Endothelial cell of umbilical vein (primary cell): Measurements from ENCODE around the gene SLC35F3. TPM values are rescaled to one million over a fixed set of nuclear protein-coding genes. Genes with fewer than 3 reads are reported as not detected.

Experiments
- BruUV-seq: library from RNA; stranded (reverse); fragments of 400-500 nt; replicated peaks from 2 replicates; lab custom pipeline; 2021; lab: Mats Ljungman, UMichigan
- CTCF ChIA-PET: fragments of 300-600, 350-600 bp; sonication (Branson Sonifier 250); formaldehyde crosslinking; loops from one replicate; lab custom pipeline; 2021; ENCODE audit warnings: antibody characterized with exemption, inconsistent platforms; lab: Charles Lee
- POLR2A ChIA-PET: fragments of 300-600, 350-600 bp; sonication (Branson Sonifier 250); formaldehyde crosslinking; loops from one replicate; lab custom pipeline; 2021; ENCODE audit warnings: antibody characterized with exemption, inconsistent platforms; lab: Charles Lee
- DNase-seq: peaks from one replicate; pipeline ENCODE4 v3.0.0-alpha.2; 2011; ENCODE audit warnings: low read depth, low spot score
- FAIRE-seq: peaks from 2 replicates; lab custom pipeline; 2011; peaks lifted over from hg19 to GRCh38; lab: Jason Lieb, UNC
- H2AFZ ChIP-seq: 2 replicates; pipeline ENCODE4 v1.6.0; 2012; ENCODE audit warnings: low read depth, low read length, control low read depth, inconsistent platforms
- H3K27ac ChIP-seq: 2 replicates; pipeline ENCODE4 v1.5.1; 2011; ENCODE audit warnings: low read depth, mild to moderate bottlenecking, control low read depth, low read length, moderate library complexity; ENCODE audit not compliant: insufficient read depth
- H3K27me3 ChIP-seq, 2 experiments: 2 replicates each; pipeline versions ENCODE4 v1.6.0 to v1.6.1; 2011; ENCODE audit warnings: low read length in 2 of 2, mixed read lengths in 1 of 2; ENCODE audit not compliant: control insufficient read depth in 2 of 2, insufficient read depth in 2 of 2
- H3K36me3 ChIP-seq, 2 experiments: 2 replicates in 1 of 2; 3 replicates in 1 of 2; pipeline ENCODE4 v1.5.1; 2011; ENCODE audit warnings: low read length in 2 of 2, mild to moderate bottlenecking in 1 of 2, moderate library complexity in 1 of 2; ENCODE audit not compliant: control insufficient read depth in 2 of 2, insufficient read depth in 2 of 2; ENCODE audit errors: extremely low read depth in 1 of 2
- H3K4me1 ChIP-seq: 3 replicates; pipeline ENCODE4 v1.5.1; 2011; ENCODE audit warnings: mild to moderate bottlenecking, low read length; ENCODE audit not compliant: control insufficient read depth, insufficient read depth; ENCODE audit errors: extremely low read depth
- H3K4me2 ChIP-seq: 2 replicates; pipeline ENCODE4 v1.6.1; 2011; ENCODE audit warnings: low read length, control low read depth, mixed read lengths; ENCODE audit not compliant: insufficient read depth
- H3K4me3 ChIP-seq, 3 experiments: fragments of 200-600 bp in 1 of 3; sonication (generic), shearing (Covaris generic) in 1 of 3; replicated peaks in 1 of 3; 2 replicates each; pipeline ENCODE4 v1.5.1; 2011 to 2016; ENCODE audit warnings: control low read depth in 3 of 3, low read length in 3 of 3, mild to moderate bottlenecking in 2 of 3, inconsistent platforms in 1 of 3, low read depth in 1 of 3, moderate library complexity in 1 of 3; ENCODE audit not compliant: insufficient read depth in 1 of 3
- H3K79me2 ChIP-seq: 2 replicates; pipeline ENCODE4 v1.6.0; 2012; ENCODE audit warnings: low read length, inconsistent platforms; ENCODE audit not compliant: control insufficient read depth, insufficient read depth
- H3K9ac ChIP-seq: replicated peaks from 2 replicates; pipeline ENCODE3; 2011; ENCODE audit warnings: low read length, control low read depth; ENCODE audit not compliant: insufficient read depth; ENCODE audit errors: extremely low read depth
- H3K9me1 ChIP-seq: replicated peaks from 3 replicates; pipeline ENCODE4 v1.6.0; 2011; ENCODE audit warnings: mild to moderate bottlenecking, low read length; ENCODE audit not compliant: control insufficient read depth, insufficient read depth; ENCODE audit errors: extremely low read depth
- H3K9me3 ChIP-seq: replicated peaks from 2 replicates; pipeline ENCODE4 v1.5.1; 2012; ENCODE audit warnings: low read length, inconsistent platforms; ENCODE audit not compliant: control insufficient read depth, insufficient read depth
- H4K20me1 ChIP-seq: replicated peaks from 2 replicates; pipeline ENCODE3; 2011; ENCODE audit warnings: mild to moderate bottlenecking, low read length; ENCODE audit not compliant: control insufficient read depth, insufficient read depth; ENCODE audit errors: extremely low read depth
- EZH2 ChIP-seq: IDR thresholded peaks from 2 replicates; pipeline ENCODE4 v1.6.1; 2012; ENCODE audit warnings: borderline replicate concordance, low read depth, mild to moderate bottlenecking, moderate library complexity, low read length, inconsistent platforms; ENCODE audit not compliant: severe bottlenecking
- FOS ChIP-seq: IDR thresholded peaks from 2 replicates; pipeline ENCODE4 v1.6.1; 2011; ENCODE audit warnings: mild to moderate bottlenecking, low read length, moderate library complexity, borderline replicate concordance; ENCODE audit not compliant: insufficient read depth
- JUN ChIP-seq: IDR thresholded peaks from 2 replicates; pipeline ENCODE4 v1.6.1; 2011; ENCODE audit warnings: borderline replicate concordance, low read depth; ENCODE audit not compliant: insufficient read length, insufficient read depth
- MYC ChIP-seq: IDR thresholded peaks from one replicate; pipeline ENCODE4 v1.6.1; 2011; ENCODE audit warnings: mild to moderate bottlenecking, low read depth, low read length
- POLR2A ChIP-seq: IDR thresholded peaks from 2 replicates; pipeline ENCODE4 v1.6.1; 2012; ENCODE audit warnings: low read depth, mild to moderate bottlenecking, control low read depth, low read length
- POLR2AphosphoS5 ChIP-seq: IDR thresholded peaks from 2 replicates; pipeline ENCODE4 v1.6.1; 2012; ENCODE audit warnings: low read depth, mild to moderate bottlenecking, control low read depth, low read length, moderate library complexity; ENCODE audit not compliant: insufficient read depth
- dilution Hi-C: fragments of 300-500 bp; cut with MboI; formaldehyde crosslinking; loops from one replicate; pipeline ENCODE4 v1.15.0; 2019; ENCODE audit warnings: low sequenced_read_pairs; ENCODE audit not compliant: extremely low pct_ligation_motif_present
- intact Hi-C: fragments of 100-400 bp; cut with micrococcal nuclease; formaldehyde crosslinking; loops from one replicate; pipeline ENCODE4 v1.10.0; 2022
- polyA plus RNA-seq, 4 experiments: library from polyadenylated mRNA; depleted of rRNA in 3 of 4; stranded (reverse) in 3 of 4; unstranded in 1 of 4; fragments of >200 nt; gene quantifications; 2 replicates each; pipeline versions ENCODE4 v1.2.1 to v1.2.3, GENCODE V29; 2011 to 2012; ENCODE audit warnings: missing spikeins in 1 of 4
- total RNA-seq: library from RNA; stranded (reverse); gene quantifications from 2 replicates; pipeline ENCODE4 v1.2.3, GENCODE V29; 2021
- TF ChIP-seq, protein P1 (sequence below), 2 donors: IDR thresholded peaks; 1 replicate in 1 of 2; 2 replicates in 1 of 2; pipeline ENCODE4 v1.5.1; 2011; ENCODE audit warnings: low read length in 2 of 2, mild to moderate bottlenecking in 2 of 2, moderate library complexity in 2 of 2, control low read depth in 1 of 2, inconsistent platforms in 1 of 2, low read depth in 1 of 2; ENCODE audit not compliant: insufficient read depth in 1 of 2; ENCODE audit errors: extremely low read depth in 1 of 2

The SLC35F3 gene
- total and polyA plus RNA-seq, 2 donors (not counting 3 experiments of a cell fraction or from before 2014, with no cell fraction given), result not detected

- no peak overlapping the region for H3K4me2 ChIP-seq
- H3K4me1 ChIP-seq, result no peaks in the 10 kb centered on the region
- H3K36me3 ChIP-seq, result no peaks in the 10 kb centered on the region
- no peaks in the 10 kb centered on the region for H3K79me2 ChIP-seq
- no TSS peak for BruUV-seq
- intact Hi-C loops, result no loop called here
- CTCF ChIA-PET, result interaction anchor here (1.2 kb wide), 1 partner anchor 56 kb away, joined by 4 read pairs; no protein-coding TSS in a partner anchor
- H3K9me3 ChIP-seq, result no peaks in the 10 kb centered on the region
- no peak overlapping the region for H3K9ac ChIP-seq
- no peaks in the 10 kb centered on the region for H3K9me1 ChIP-seq
- no peak overlapping the region for H2AFZ ChIP-seq
- POLR2A ChIA-PET, result no interaction called here
- no peak for DNase-seq
- dilution Hi-C loops, result no loop called here
- no peak for FAIRE-seq
- no peaks in the 10 kb centered on the region for H4K20me1 ChIP-seq
- no peak overlapping the region for H3K27ac ChIP-seq
- H3K4me3 ChIP-seq, result no peak overlapping the region
- H3K27me3 ChIP-seq, result no peaks in the 10 kb centered on the region
- TF ChIP-seq FOS (no peak), JUN (no peak)
These were observed 349.3 kb downstream of the SLC35F3 start for GRCh38 chr1:234253732-234254131.

GRCh38 chr1:234256359-234256758 lies 351.9 kb downstream of the SLC35F3 start:
- DNase-seq, result no peak
- POLR2A ChIA-PET, result no interaction called here
- dilution Hi-C loops, result no loop called here

More at GRCh38 chr1:234256359-234256758, 351.9 kb downstream of the SLC35F3 start:
- no peak overlapping the region for H3K27ac ChIP-seq
- H3K9ac ChIP-seq, result no peak overlapping the region
- H4K20me1 ChIP-seq, result no peaks in the 10 kb centered on the region
- no peak overlapping the region for H3K4me3 ChIP-seq
- no peaks in the 10 kb centered on the region for H3K36me3 ChIP-seq
- intact Hi-C loops, result no loop called here
- BruUV-seq, result no TSS peak
- no peaks in the 10 kb centered on the region for H3K27me3 ChIP-seq
- TF ChIP-seq POLR2AphosphoS5 (no peak), EZH2 (no peak), MYC (no peak), POLR2A (no peak)
- TF ChIP-seq, protein P1, sequence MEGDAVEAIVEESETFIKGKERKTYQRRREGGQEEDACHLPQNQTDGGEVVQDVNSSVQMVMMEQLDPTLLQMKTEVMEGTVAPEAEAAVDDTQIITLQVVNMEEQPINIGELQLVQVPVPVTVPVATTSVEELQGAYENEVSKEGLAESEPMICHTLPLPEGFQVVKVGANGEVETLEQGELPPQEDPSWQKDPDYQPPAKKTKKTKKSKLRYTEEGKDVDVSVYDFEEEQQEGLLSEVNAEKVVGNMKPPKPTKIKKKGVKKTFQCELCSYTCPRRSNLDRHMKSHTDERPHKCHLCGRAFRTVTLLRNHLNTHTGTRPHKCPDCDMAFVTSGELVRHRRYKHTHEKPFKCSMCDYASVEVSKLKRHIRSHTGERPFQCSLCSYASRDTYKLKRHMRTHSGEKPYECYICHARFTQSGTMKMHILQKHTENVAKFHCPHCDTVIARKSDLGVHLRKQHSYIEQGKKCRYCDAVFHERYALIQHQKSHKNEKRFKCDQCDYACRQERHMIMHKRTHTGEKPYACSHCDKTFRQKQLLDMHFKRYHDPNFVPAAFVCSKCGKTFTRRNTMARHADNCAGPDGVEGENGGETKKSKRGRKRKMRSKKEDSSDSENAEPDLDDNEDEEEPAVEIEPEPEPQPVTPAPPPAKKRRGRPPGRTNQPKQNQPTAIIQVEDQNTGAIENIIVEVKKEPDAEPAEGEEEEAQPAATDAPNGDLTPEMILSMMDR (IDR thresholded peaks at IDR 0.05; ENCODE audit: extremely low read depth in 1 of 2, insufficient read depth in 1 of 2, low read depth in 1 of 2, low read length in 2 of 2), result no peak
- H3K4me2 ChIP-seq, result no peak overlapping the region
- no peaks in the 10 kb centered on the region for H3K4me1 ChIP-seq
- no peaks in the 10 kb centered on the region for H3K9me1 ChIP-seq
- no peaks in the 10 kb centered on the region for H3K79me2 ChIP-seq
- FAIRE-seq, result no peak
- CTCF ChIA-PET, result no interaction called here
- H2AFZ ChIP-seq, result no peak overlapping the region
- H3K9me3 ChIP-seq, result no peaks in the 10 kb centered on the region
